B cell (primary cell): ENCODE measurements around the gene ABHD16A. TPM values are rescaled to one million over a fixed set of nuclear protein-coding genes. Genes with fewer than 3 reads are reported as not detected.

Experiments
- ATAC-seq: fragments of 200-7000 bp; cut with Tn5 transposase; one replicate; pipeline ENCODE4 v1.10.0; 2021; ENCODE audit warnings: low read depth, mild to moderate bottlenecking, moderate number of reproducible peaks, moderate library complexity
- CTCF ChIA-PET: fragments of 350-600 bp; sonication (Branson Sonifier 250); formaldehyde crosslinking; loops from one replicate; lab custom pipeline; 2021; ENCODE audit warnings: antibody characterized with exemption, inconsistent platforms; lab: Charles Lee
- POLR2A ChIA-PET: fragments of 350-600 bp; sonication (Branson Sonifier 250); formaldehyde crosslinking; loops from one replicate; lab custom pipeline; 2021; ENCODE audit warnings: antibody characterized with exemption; lab: Charles Lee
- DNase-seq: peaks from one replicate; pipeline ENCODE4 v3.0.0; 2013
- H2AFZ ChIP-seq: 2 replicates; pipeline ENCODE4 v1.6.1; 2012; ENCODE audit warnings: mild to moderate bottlenecking, low read depth, low read length; ENCODE audit not compliant: insufficient read depth, poor library complexity, severe bottlenecking
- H3K27ac ChIP-seq, 2 donors: 1 replicate in 1 of 2; 2 replicates in 1 of 2; pipeline ENCODE4 v1.5.1; 2012 to 2013; ENCODE audit warnings: low read length in 2 of 2, mild to moderate bottlenecking in 2 of 2, moderate library complexity in 1 of 2
- H3K27me3 ChIP-seq, 4 experiments: fragments of 200-600 bp in 1 of 4; sonication (generic) in 1 of 4; replicated peaks in 1 of 4; 1 replicate in 2 of 4; 2 replicates in 2 of 4; pipeline versions ENCODE4 v1.6.1 to v1.7.0; 2013 to 2016; ENCODE audit warnings: low read length in 3 of 4, mild to moderate bottlenecking in 2 of 4, mixed read lengths in 1 of 4, moderate library complexity in 1 of 4; ENCODE audit not compliant: insufficient read depth in 4 of 4, control insufficient read depth in 3 of 4; ENCODE audit errors: control extremely low read depth in 1 of 4
- H3K36me3 ChIP-seq, 2 experiments: replicated peaks in 1 of 2; 1 replicate in 1 of 2; 2 replicates in 1 of 2; pipeline versions ENCODE4 v1.6.1 to v1.7.1; 2013; ENCODE audit warnings: low read length in 1 of 2; ENCODE audit not compliant: insufficient read depth in 2 of 2, control insufficient read depth in 1 of 2; ENCODE audit errors: control extremely low read depth in 1 of 2, extremely low read depth in 1 of 2
- H3K4me1 ChIP-seq, 2 donors: fragments of 200-600 bp in 1 of 2; sonication (generic) in 1 of 2; 1 replicate in 1 of 2; 2 replicates in 1 of 2; pipeline versions ENCODE4 v1.5.1 to v1.6.1; 2013 to 2017; ENCODE audit warnings: low read length in 2 of 2; ENCODE audit not compliant: control insufficient read depth in 2 of 2, insufficient read depth in 2 of 2
- H3K4me2 ChIP-seq: replicated peaks from 2 replicates; pipeline ENCODE3; 2012; ENCODE audit warnings: mild to moderate bottlenecking, low read depth, low read length; ENCODE audit not compliant: poor library complexity, severe bottlenecking
- H3K4me3 ChIP-seq, 5 experiments: fragments of 200-600 bp in 1 of 5; sonication (generic) in 1 of 5; 1 replicate in 3 of 5; 2 replicates in 2 of 5; pipeline versions ENCODE4 v1.5.1 to v1.7.0; 2011 to 2016; ENCODE audit warnings: low read length in 4 of 5, mild to moderate bottlenecking in 4 of 5, low read depth in 2 of 5, control low read depth in 1 of 5, moderate library complexity in 1 of 5; ENCODE audit not compliant: insufficient read depth in 1 of 5; ENCODE audit errors: control extremely low read depth in 1 of 5, extremely low read depth in 1 of 5
- H3K79me2 ChIP-seq: fragments of 200-600 bp; sonication (generic); one replicate; pipeline ENCODE4 v1.6.0; 2016; ENCODE audit warnings: low read length; ENCODE audit not compliant: control insufficient read depth, insufficient read depth
- H3K9ac ChIP-seq: fragments of 200-600 bp; sonication (generic); 2 replicates; pipeline ENCODE4 v1.6.1; 2017; ENCODE audit warnings: mild to moderate bottlenecking, low read length, moderate library complexity
- H3K9me3 ChIP-seq, 3 donors: one replicate each; pipeline versions ENCODE4 v1.6.1 to v1.7.1; 2013; ENCODE audit warnings: low read length in 2 of 3; ENCODE audit not compliant: control insufficient read depth in 2 of 3, insufficient read depth in 1 of 3; ENCODE audit errors: control extremely low read depth in 1 of 3
- H4K20me1 ChIP-seq: 2 replicates; pipeline ENCODE4 v1.6.0; 2012; ENCODE audit warnings: mild to moderate bottlenecking, low read length; ENCODE audit not compliant: insufficient read depth, control insufficient read depth, poor library complexity, severe bottlenecking
- H3K27ac Mint-ChIP-seq: one replicate; pipeline ENCODE4 v1.8.0; 2021; ENCODE audit warnings: mixed read lengths
- H3K27me3 Mint-ChIP-seq: one replicate; pipeline ENCODE4 v1.8.0; 2021; ENCODE audit warnings: mixed read lengths
- H3K4me1 Mint-ChIP-seq: one replicate; pipeline ENCODE4 v1.8.0; 2021; ENCODE audit warnings: mixed read lengths
- H3K4me3 Mint-ChIP-seq: one replicate; pipeline ENCODE4 v1.8.0; 2021; ENCODE audit warnings: mixed read lengths
- H3K9me3 Mint-ChIP-seq: one replicate; pipeline ENCODE4 v1.8.0; 2022; ENCODE audit warnings: mixed read lengths; ENCODE audit not compliant: insufficient read depth
- CTCF ChIP-seq: fragments of 200-600 bp; IDR thresholded peaks from one replicate; pipeline ENCODE4 v1.8.0; 2022; ENCODE audit warnings: antibody characterized with exemption, mild to moderate bottlenecking
- EZH2 ChIP-seq: IDR thresholded peaks from 2 replicates; pipeline ENCODE4 v1.6.1; 2012; ENCODE audit warnings: borderline replicate concordance, low read depth, mild to moderate bottlenecking, moderate library complexity, low read length; ENCODE audit not compliant: insufficient read depth, poor library complexity, severe bottlenecking
- WGBS: methylation state at CpG from one replicate; pipeline ENCODE4 v1.1.5; 2013; ENCODE audit warnings: missing lambda C conversion rate; ENCODE audit not compliant: insufficient coverage; 5-methylcytosine and 5-hydroxymethylcytosine counted together
- intact Hi-C: fragments of 100-400 bp; cut with micrococcal nuclease; formaldehyde crosslinking; loops from one replicate; pipeline ENCODE4 v1.10.0; 2022
- polyA plus RNA-seq: library from polyadenylated mRNA; depleted of rRNA; stranded (reverse); fragments of >200 nt; gene quantifications from 2 replicates; pipeline ENCODE4 v1.2.3, GENCODE V29; 2012
- total RNA-seq, 2 donors: library from RNA; stranded (reverse); fragments of 120-200 nt in 1 of 2; gene quantifications; 1 replicate in 1 of 2; 2 replicates in 1 of 2; pipeline versions ENCODE4 v1.2.3 to v1.2.4, GENCODE V29; 2013 to 2022

ABHD16A gene
- total and polyA plus RNA-seq, 2 donors (not counting 1 experiment from before 2014, with no cell fraction given): 78.3 to 97.5 TPM

GRCh38 chr6:31737315-31737990 lies 34.3 kb upstream of the ABHD16A start:
- peak; percentile 53 for DNase-seq
- Histone ChIP-seq H3K36me3 (peaks cover 2 to 19% of the 10 kb centered on the region in 2 experiments), H2AFZ (peak overlapping the region; percentile 42), H3K4me2 (peak overlapping the region; percentile 82), H3K9me3 (no peaks in the 10 kb centered on the region), H3K79me2 (peaks cover 60% of the 10 kb centered on the region), H3K27ac (peak overlapping the region; percentile 81 to 96), H3K9ac (peak overlapping the region; percentile 91), H3K27me3 (no peaks in the 10 kb centered on the region), H3K4me3 (peak overlapping the region; percentile 0 to 87 (median 73)), H4K20me1 (peaks cover 7% of the 10 kb centered on the region), H3K4me1 (peaks cover 53 to 57% of the 10 kb centered on the region in 2 donors)
- ChIA-PET POLR2A (interaction anchor here (0.6 to 3.1 kb wide), 10 partner anchors 10 to 401 kb away, joined by 3 to 16 read pairs (median 5); partner anchors contain the start of genes ABHD16A, HSPA1B and NEU1), CTCF (interaction anchor here (0.6 to 7.8 kb wide), 12 partner anchors 8 to 150 kb away, joined by 3 to 90 read pairs (median 7); partner anchors contain the start of genes ABHD16A, DDAH2, LSM2 and NEU1)
- Mint-ChIP-seq H3K4me3 (peak overlapping the region; percentile 100), H3K27me3 (no peaks in the 10 kb centered on the region), H3K9me3 (no peaks in the 10 kb centered on the region), H3K27ac (peak overlapping the region; percentile 91), H3K4me1 (peaks cover 78% of the 10 kb centered on the region)
- WGBS: 4% methylated on average over 5 of the region's 7 CpGs
- ATAC-seq: no peak
- intact Hi-C loops: loop anchor here (5.0 to 10.0 kb wide), 5 partner anchors 70 to 457 kb away; partner anchors contain the start of genes CSNK2B, DDX39B, DXO and EHMT2
- TF ChIP-seq EZH2: no peak
- TF ChIP-seq CTCF: no peak
